Astrocyte of the hippocampus (primary cell): ENCODE results near the gene RGS1.

ENCODE experiments used
- DNase-seq: peaks from one replicate; pipeline ENCODE4 v3.0.0; 2011; ENCODE audit warnings: low read depth, low spot score

The RGS1 gene

DNA sequence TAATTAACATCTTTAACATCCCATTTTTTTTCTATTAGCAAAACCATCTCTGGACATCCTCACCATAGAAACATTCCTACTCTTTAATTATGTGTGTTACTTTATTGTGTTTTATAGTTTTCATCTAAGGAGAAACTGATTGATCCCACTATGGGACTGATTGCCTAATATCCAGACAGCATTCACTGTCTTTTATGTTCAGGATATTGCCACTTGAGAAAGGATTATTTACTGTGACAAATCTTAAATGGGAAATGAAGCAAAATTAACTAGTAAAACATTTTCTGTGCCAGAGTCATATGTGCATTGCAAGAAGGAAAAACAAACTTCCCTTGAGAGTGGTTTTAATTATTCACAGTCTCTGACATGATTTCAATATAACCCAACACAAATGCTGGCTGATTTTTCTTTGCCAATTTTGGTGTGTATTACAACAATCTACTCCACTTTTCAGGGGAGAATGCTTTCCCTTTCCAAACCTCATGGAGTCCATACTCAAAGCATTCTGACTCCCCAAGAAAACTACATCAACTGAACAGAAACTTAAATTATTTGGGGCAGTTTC is 44.6 kb downstream of the RGS1 start:
- DNase-seq: no peak

DNA sequence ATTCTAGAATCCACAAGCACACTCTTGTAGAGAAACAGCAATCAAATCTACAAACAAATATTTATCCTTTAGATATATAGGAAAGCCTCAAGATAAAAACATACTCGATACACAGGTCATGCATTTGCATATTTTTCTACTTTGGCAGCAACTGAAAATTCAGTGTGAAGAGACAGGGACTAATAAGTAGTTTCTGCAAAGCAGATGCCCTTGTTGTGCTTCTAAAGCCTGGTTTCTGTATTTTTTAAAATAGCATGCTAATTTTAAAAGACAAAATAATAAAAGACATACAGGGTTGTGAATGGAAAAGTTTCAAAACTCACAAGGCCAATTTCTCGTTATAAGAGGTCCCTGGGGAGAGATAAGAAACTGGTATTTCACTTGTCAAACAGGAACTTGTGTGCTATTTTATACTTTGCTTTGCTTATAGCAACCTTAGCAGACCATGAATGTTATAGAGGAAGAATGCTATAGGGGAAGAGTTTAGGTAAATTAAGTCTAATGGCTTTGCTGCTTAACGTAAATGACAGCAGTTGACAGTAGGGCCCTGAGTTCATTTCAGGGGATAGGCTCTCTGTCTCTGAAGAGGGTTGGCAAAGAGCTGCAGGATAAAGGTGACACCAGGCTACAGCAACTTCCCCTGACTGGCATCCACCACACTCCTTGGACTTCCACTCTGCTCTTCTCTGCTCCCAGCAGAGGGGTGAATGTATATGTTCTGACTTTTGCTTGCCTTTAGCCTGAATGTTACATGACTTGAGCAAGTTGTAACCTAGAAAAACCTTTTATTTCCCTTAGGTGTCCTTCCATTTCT is 51.0 kb downstream of the RGS1 start:
- no peak for DNase-seq

DNA sequence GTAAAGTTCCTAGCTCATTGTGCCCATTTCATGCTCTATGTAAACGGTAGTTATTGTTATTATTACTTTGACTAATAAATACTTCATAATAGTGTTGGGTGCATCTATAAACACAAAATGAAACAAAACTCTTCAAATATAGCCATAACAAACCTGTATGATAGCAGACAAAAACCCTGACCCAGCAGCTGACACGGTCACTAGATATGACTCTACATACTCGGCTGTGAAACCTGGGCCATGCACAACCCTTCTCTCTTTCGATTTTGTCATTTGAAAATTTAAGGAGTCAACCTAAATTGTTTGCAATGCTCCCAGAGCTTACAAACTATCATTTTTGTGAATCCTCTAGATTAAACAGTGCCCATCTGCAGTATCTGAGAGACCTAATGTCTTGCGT is 52.3 kb downstream of the RGS1 start:
- DNase-seq: no peak

DNA sequence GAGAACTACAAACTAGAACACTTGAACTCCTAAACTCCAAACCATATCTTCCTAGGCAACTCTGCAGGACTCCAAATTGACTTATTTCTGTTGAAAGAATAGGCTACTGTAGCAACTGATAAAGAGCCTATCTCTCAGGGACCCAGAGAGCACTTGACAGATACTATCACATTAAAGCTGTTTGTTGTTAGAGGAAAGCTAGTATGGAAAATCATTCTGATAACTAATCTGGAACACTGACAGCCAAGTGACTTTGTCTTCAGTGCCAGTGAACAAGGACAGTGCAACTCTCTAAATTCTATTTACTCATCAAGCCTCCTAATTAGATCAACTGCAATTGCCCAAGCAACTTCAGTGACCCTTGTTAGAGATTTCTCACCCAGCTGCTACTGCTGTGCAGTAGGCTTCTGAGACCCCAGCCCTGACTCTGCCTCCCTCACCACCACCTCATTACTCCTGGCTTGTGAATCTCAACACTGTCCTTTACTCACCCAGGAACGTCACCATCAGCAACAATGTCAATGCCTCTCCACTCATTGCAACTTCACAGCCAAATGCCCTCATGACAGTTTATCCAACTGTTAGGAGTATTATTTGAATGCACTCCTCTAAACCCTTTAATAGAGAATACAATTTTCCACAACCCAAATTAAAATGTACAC is 53.0 kb downstream of the RGS1 start:
- no peak for DNase-seq

DNA sequence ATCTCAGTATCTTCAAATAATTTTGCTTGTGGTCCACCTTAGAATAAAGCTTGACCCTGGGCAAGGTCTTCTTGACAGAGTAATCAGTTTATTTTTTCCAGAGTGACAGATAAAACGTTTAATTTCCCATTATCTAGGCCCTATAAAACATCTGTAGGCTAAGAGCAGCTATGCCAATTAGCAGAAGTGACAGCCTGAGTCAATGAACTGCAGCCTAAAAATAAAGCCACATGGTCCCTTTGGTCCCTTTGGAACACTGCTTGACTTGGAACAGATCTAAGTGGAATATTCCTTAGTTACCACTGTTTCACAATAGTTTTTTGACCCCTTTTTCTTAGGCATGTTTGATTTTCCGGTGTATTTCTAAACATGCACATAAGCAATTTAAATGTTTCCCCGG is 54.0 kb downstream of the RGS1 start:
- DNase-seq: no peak
